GM19351 (cell line): ENCODE results near the gene WDR45B.

ENCODE experiments used
- ATAC-seq: cut with Tn5 transposase; IDR thresholded peaks from one replicate; pipeline ENCODE4 v1.9.1; 2021; ENCODE audit warnings: mild to moderate bottlenecking, moderate library complexity; ENCODE audit not compliant: unreplicated experiment

The WDR45B gene

DNA sequence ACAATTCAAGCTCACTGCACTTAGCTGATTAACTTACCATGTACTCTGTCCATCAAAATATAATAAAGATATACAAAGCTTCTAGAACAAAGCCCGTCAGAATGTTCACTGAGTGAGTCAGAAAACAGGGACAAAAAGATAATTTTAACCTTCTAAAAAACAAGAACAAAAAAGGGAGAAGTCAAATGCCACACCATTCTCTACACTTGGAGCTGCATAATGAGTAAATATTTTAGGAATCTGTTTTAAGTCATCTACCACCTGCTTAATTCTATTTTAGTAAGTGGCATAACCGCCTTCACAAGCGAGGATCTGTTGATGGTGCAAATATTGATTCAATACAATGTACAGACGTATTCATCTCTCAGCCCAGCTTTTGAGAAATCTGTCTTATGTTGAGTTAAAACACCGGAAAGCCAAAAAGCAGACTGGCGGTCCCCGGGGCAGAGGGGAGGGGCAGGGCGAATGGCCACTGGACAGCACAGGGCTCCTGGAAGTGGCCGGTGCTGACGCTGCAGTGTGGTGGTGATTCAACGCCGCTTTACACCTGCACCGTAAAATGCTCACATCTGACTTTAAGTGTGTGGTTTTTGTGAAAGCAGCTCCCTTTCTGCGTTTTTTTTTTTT, 30.1 kb upstream of the WDR45B start:
- no peak for ATAC-seq

DNA sequence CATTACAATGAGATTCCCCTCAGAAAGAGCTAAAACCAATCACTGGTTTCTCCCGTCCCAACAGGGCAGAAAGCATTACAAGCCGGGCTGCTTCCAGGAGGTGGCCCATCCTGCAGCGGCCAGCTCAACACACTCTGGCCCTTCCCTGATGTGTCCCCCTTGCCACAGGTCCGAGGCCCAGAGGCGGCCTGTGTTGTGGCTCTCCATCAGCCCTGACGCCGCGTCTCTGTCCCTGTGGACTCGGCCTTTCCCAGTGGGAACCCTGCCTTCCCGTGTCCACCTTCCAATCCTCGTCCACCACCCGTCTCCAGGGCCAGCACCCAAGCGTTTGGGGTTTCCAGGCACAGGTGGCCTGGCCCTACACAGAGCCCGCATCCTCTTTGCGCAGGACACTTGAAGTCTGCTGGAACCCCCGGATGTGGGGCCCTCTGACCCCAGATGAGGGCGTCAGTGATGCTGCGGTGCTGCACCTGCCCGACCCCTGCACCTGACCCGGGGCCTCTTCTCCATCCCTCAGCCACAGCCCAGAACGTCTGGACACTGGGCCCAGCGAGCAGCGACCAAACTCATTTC, 29.2 kb upstream of the WDR45B start:
- no peak for ATAC-seq

DNA sequence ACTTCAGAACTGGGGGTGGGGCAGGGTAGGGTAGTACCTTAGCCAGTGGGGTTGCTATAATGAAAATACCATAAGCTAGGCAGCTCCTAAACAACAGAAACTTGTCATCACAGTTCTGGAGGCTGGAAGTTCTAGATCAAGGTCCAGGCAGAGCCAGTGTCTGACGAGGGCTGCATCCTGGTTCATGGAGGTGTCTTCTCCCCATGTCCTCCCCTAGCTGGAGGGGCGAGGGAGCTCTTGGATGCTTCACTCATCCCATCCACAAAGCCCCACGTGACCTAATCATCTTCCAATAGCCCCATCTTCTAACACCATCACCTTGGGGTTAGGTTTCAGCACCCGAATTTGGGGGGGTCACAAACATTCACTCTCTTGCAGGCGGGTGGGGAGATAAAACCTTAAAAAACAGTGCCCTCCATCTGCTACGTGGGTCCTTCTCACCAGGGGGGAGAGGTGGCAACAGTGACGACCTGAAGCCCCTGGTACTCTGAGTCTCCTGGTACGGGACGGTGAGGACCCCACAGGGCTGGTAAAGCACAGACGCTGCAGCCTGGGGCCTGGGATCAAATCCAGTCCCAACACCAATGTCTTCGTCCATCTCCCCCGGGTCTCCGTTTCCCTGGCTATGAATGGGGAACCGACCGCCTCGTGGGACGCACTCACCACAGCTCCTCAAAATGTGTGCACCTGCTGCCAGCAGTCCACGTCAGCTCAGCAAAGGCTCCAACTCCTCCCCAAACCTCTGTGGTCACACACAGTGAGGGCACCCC, 27.4 kb upstream of the WDR45B start:
- no peak for ATAC-seq

DNA sequence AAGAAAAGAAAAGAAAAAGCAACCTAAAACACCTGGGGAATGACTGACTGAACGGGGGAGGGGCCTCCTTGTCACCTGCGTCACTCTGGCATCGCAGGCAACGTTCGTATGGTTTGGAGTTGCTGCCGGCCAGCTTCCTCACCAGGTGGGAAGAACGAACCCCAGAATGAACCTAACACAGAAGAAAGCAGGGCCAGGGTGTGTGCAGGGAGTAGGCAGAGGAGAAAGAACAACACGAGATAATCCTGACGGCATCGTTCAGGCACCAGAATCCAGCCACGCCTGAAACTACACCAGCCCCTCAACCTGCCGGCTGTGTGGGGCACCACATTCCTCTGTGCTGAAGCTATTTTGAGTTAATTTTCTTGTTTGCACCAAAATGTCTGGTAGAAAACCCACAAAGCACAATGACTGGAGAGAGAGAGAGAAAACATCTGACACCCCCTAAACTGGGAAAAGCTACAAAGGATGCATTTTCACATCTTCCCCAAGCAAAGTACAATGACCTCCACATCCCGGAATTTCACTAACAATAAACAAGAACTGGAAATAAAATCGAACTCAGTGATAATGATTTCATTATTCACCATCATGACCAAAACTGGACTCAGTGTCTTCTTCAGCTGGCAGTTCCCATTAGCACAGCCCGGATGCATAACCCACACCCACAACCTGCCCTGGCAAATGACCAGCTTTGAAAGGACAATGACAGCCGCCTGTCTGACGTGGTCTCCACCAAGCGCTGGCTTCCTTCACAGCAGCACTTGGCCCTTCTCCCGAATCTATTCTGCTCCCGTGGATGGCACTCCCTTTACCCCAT, 26.6 kb upstream of the WDR45B start:
- ATAC-seq = no peak

DNA sequence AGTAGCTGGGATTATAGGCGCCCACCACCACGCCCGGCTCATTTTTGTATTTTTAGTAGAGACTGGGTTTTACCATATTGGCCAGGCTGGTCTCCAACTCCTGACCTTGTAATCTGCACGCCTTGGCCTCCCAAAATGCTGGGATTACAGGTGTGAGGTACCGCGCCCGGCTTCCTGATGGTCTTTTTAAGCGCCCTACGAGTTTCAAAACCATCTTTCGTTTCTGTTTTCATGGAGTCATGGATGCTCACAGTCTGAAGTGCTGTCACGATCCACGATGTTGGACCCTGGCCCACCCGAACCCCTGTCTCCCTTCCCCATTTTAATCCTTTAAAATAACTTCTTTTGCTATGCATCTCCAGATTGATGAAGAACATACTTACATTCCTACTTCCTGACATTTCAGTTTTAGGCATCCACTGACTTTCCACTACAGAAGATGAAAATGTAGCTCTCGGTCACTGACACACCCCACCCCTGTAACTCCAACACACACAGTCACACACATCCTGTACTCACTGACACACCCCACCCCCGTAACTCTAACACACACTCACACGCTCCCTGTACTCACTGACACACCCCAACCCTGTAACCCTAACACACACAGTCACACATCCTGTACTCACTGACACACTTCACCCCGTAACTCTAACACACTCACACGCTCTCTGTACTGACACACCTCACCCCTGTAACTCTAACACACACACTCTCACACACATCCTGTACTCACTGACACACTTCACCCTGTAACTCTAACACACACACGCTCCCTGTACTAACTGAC, 22.6 kb upstream of the WDR45B start:
- ATAC-seq = no peak

DNA sequence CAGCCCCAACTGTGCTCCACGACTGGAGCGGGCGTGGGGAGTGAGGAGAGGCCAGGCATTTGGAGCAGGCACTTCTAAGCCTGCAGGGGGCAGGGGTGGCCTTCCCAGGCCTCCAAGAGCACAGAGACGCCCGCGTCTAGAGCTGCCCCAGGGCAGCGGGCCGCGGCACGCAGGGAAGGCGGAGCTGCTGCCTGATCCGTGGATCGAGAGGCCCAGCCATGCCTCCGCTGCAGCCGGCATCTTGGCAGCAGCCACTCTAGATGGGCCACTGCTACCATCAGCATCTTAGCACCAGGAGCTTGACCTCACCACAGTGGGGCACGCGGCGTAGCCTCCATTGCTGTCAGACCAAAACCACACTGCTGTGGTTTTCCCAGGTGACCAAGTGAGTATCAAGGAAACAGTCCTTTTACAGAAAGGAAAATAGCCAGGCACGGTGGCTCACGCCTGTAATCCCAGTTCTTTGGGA, 20.4 kb upstream of the WDR45B start:
- ATAC-seq = no peak

DNA sequence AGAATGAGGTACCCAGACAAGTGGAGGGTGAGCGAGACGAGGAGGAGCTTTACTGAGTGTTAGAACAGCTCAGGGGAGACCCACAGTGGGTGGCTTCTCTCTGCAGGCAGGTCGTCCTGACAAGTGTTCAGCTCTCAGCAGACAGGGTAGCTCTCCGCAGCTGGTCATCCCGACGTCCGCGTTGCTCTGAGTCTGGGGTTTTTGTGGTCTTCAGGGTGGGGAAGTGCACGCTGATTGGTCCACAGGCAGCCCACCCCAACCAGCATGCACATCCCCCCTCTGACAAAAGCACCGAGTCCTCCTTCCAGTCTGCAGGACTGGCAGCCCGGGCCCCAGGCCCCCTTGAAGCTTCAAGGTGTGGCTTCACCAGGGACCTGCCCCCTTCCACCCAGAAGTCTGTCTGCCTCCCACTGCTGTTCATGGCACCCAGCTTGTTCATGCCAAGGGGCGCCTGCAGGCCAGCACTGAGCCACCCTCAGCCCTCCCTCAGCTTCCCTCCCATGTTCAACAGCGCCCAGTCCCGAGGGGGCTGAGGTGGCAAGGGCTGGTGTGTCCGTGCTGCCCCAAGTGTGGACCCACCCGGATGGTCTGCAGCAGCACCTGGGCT, 19.9 kb upstream of the WDR45B start:
- no peak for ATAC-seq

DNA sequence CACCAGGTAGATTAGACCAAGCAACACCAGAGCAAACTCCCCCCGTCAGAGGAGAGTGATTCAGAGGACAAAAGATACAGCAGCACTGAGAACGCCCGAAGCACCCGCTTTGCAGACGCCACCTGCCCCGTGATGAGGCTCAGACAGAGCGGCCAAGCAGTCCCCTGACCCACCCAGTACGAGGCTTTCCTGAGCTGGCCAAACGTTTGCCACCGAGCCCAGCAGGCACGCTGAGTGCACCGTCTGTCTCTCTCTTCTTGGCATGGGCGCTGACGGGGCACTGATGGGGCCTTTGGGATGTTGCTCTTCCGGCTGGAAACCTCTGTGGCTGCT, 19.4 kb upstream of the WDR45B start:
- ATAC-seq = no peak

DNA sequence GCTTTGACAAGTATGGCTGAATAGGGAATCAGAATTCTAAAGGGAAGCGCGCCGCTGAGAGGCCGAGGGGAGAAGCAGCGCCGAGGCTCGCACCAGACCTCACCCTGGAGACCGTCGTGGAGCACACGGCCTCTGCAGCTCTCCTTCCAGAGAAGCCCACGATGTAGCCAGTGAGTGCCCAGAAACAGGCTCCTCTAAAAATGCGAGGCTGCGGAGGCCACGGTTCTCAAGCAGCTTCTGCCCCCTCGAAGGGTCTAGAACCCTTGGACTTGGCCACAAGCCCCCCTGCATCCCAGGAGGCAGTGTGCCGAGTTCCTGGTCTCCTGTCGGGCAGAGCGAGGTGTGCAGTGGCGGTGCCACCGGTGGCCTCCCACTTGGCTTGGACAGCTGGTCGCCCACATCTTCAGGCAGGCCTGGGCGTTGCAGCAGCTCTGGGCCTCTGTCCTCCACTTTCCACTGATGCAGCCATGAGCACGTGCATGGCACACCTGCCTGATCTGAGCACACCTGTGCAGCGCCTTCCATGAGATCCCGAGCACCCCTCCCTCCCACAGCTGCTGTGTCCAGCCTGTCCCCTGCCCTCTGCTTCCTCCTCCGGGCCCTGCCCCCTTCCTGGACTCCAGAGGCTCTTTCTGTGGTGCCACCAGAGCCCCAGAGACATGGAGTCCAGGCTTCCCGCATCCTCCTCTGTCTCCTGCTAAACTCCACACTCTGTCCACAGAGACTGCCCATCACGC, 18.9 kb upstream of the WDR45B start:
- ATAC-seq = no peak

DNA sequence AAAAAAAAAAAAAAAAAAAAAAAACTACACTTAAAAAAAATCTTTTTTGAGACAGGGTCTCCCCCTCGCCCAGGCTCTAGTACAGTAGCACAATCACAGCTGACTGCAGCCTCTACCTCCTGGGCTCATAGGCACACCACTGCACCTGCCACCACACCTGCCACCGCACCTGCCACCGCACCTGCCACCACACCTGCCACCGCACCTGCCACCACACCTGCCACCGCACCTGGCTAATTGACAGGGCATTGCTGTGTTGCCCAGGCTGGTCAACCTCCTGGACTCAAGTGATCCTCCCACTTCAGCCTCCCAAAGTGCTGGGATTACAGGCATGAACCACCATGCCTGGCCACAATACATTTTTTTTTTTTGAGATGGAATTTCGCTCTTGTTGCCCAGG, 17.6 kb upstream of the WDR45B start:
- ATAC-seq = no peak

DNA sequence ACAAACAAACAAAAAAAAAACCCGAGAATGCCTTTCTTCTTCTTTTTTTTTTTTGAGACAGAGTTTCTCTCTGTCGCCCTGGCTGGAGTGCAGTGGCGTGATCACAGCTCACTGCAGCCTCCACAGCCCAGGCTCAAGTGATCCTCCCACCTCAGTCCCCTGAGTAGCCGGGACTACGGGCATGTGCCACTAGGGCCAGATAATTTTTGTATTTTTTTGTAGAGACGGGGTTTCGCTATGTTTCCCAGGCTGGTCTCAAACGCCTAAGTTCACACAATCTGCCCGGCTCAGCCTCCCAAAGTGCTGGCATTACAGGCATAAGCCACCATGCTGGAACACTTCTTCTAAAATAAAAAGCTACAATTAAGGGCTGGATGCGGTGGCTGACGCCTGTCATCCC, 17.0 kb upstream of the WDR45B start:
- no peak for ATAC-seq

DNA sequence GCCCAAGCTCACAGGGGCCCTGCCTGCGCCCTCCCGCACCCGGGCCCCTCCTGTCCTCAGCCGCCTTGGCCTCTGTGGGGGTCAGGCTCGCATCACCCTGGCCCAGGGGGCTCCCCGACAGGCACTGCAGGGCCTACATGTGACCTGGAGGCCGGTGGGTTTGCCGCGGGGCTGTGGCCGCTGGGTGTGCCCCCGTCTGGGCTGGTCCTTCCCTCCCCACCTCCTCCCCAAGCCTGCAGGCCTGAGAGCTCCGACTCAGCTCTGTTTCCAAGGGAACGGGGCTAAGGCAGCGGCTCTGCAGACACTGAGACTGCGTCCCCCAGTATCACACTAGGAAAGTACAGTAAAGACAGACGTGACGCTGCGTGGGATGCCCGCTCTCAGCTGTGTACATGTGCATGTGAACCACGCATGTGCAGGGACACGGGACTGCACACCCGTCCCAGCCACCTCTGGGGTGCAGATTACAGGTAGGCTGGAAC, 16.5 kb upstream of the WDR45B start:
- ATAC-seq = no peak

DNA sequence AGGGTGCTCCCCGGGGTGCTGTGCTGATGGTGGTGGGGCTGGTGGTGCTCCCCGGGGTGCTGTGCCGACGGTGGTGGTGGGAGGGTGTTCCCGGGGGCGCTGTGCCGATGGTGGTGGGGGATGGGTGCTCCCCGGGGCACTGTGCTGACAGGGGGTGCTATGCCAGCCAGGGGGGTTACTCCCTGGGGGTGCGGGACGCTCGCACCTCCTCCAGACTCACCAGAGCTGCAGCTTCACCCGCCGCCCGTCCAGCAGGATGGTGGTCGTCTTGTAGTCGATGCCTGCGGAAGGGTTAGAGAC, 16.0 kb upstream of the WDR45B start:
- ATAC-seq = no peak

DNA sequence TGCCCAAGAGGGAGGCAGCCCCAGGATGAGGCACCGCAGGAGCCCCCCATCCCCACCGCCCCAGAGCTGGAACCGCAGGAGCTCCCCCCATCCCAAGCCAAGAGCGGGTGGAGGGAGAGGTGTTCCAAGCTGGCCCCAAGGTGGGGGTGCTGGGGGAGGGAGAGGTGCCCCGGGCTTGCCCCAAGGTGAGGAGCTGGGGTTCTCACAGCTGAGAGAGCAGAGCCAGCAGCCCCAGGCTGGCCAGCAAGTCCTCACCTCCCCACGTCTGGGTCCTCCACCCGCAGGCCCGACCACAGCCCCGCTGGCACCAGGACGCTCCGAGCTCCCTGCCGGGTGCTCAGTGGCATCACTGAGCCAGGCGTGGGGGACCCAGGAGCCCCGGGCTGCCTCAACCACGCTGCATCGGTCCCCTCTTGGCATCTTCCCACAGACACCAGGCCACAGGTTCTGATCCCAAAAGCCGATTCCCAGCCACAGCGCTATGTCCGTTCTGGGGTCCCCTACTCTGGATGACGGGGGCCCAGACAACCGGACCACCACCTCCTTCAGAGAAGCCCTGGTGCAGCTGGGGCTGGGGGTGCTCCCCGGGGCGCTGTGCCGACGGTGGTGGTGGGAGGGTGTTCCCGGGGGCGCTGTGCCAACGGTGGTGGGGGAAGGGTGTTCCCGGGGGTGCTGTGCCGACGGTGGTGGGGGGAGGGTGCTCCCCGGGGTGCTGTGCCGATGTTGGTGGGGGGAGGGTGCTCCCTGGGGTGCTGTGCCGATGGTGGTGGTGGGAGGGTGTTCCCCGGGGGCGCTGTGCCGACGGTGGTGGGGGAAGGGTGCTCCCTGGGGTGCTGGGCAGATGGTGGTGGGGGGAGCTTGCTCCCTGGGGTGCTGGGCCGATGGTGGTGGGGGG, 15.4 kb upstream of the WDR45B start:
- ATAC-seq = no peak

DNA sequence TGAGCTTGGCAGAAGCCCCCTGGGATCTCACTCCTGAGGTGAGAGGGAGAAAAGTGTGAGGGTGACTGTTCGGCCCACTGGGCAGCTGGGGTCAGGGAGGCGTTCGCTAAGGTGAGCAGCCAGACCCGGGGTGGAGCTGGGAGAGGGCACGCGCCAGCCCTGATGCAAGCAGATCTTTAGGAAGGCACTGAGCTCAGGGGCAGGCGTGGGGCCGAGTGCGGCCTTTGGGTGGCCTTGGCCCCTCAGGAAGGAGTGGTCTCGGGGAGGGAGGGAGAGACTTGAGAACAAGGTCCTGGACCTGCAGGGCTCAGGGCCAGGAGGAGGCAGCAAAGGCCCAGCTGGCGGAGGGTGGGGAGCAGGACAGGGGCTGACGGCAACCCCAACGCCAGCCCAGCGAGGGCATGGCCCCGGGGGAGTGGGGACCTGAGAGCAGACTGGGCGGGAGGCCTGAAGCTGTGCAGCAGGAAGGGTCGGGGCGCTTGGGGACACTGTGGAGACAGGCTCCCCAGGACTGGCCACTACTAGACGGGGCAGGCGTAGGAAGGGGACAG, 14.5 kb upstream of the WDR45B start:
- ATAC-seq = no peak

DNA sequence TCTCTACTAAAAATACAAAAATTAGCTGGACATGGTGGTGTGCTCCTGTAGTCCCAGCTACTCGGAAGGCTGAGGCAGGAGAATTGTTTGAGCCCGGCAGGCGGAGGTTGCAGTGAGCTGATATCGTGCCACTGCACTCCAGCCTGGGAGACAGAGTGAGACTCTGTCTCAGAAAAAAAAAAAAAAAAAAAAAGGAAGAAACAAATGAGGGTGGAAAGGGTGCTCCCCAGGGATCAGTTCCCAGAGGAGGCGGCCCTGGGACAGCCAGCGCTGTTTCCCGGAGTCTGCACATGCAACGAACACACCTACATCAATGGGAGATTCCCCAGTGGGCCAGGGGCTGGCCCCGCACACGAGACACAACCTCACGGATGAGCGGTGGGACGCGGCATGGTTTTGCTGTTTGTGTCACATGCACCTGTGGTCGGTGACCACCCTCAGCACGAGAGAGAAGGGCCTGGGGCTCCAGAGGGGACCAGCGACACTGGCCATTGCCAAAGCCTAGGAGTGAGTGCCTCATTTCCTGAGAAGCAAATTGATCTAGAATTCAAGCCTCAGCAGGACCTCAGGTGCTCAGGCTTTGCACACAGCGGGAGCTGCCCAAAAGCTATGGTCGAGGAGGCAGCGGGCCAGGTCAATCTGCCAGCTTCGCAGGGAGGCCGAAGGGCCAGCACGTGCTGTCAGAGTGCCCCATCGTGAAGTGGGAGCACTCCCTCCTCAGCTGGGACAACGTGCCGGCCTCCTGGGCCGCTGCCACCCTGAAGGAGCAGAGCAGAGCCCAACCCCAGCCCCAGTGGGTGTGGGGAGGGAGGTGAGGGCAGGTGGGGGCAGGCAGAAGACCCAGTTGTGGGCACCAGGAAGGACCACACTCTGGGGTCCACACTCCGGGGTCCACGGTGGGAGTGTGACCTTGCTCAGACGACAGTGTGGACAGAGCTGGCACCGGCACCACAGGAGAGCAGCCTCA, 13.8 kb upstream of the WDR45B start:
- ATAC-seq = no peak

DNA sequence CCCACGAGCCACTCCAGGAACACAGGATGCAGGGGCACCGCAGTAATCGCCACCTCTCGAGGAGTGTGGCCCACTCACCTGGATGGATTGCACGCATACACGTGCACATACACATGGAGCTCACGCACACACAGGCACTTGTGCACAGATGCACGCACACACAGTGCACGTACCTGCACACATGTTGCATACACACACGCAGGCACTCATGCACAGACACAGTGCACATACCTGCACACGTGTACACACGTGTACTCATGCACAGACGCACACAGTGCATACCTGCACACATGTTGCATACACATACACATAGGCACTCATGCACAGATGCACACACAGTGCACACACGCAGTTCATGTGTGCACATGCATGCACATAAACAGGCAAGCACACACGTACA, 11.6 kb upstream of the WDR45B start:
- ATAC-seq = no peak
